ENCODE data around the gene SERTM2.

DNA sequence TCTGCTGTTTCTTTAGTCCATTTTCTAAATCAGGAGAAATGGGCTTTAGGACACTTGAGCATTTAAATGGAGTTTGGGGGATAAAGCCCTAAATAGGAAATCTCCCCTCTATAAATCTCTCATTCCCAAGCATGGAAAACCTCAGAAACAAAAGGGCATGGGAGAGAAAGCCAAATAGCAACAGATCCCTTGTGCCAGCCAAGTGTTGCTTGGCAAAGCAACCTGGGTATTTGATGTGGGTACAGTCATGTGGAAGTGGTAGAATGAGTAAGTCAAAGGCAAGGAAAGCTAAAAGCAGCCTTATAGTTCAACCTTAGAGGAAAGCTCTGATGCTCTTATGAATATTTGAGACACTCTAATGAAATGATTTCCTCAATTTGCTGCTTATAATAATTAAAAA is 29.5 kb upstream of the SERTM2 start:
- TF ChIP-seq, protein P1, sequence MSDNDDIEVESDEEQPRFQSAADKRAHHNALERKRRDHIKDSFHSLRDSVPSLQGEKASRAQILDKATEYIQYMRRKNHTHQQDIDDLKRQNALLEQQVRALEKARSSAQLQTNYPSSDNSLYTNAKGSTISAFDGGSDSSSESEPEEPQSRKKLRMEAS (IDR thresholded peaks at IDR 0.05; ENCODE audit: insufficient read depth, insufficient read length) = no peak
- TF ChIP-seq, protein P2, sequence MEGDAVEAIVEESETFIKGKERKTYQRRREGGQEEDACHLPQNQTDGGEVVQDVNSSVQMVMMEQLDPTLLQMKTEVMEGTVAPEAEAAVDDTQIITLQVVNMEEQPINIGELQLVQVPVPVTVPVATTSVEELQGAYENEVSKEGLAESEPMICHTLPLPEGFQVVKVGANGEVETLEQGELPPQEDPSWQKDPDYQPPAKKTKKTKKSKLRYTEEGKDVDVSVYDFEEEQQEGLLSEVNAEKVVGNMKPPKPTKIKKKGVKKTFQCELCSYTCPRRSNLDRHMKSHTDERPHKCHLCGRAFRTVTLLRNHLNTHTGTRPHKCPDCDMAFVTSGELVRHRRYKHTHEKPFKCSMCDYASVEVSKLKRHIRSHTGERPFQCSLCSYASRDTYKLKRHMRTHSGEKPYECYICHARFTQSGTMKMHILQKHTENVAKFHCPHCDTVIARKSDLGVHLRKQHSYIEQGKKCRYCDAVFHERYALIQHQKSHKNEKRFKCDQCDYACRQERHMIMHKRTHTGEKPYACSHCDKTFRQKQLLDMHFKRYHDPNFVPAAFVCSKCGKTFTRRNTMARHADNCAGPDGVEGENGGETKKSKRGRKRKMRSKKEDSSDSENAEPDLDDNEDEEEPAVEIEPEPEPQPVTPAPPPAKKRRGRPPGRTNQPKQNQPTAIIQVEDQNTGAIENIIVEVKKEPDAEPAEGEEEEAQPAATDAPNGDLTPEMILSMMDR (IDR thresholded peaks at IDR 0.05; ENCODE audit: extremely low read depth in 1 of 2, insufficient read depth in 1 of 2, low read depth in 1 of 2, low read length in 2 of 2) = no peak
- TF ChIP-seq POLR2A (IDR thresholded peaks at IDR 0.05; ENCODE audit: low read depth, low read length) (no peak), EZH2 (IDR thresholded peaks at IDR 0.05; ENCODE audit: borderline replicate concordance, low read depth, low read length, severe bottlenecking) (no peak), FOS (IDR thresholded peaks at IDR 0.05; ENCODE audit: borderline replicate concordance, insufficient read depth, low read length) (no peak), MYC (IDR thresholded peaks at IDR 0.05; ENCODE audit: low read depth, low read length) (no peak), POLR2AphosphoS5 (IDR thresholded peaks at IDR 0.05; ENCODE audit: insufficient read depth, low read depth, low read length) (no peak)
